HepG2 (cell line): ENCODE measurements around the gene XDH. TPM values are rescaled to one million over a fixed set of nuclear protein-coding genes. Genes with fewer than 3 reads are reported as not detected.

ENCODE experiments used
- ATAC-seq: fragments of 200-7000 bp; cut with Tn5 transposase; 3 replicates; pipeline ENCODE4 v1.9.1; 2020; ENCODE audit warnings: mild to moderate bottlenecking, moderate library complexity
- BruUV-seq: library from RNA; stranded (reverse); fragments of 400-500 nt; replicated peaks from 2 replicates; lab custom pipeline; 2021; lab: Mats Ljungman, UMichigan
- CTCF ChIA-PET: fragments of 300-600 bp; formaldehyde crosslinking; extraction: SDS; loops from one replicate; lab custom pipeline; 2021; ENCODE audit warnings: low total read pairs, inconsistent platforms, low intra/inter-chr PET ratio; lab: Yijun Ruan, JAX
- POLR2A ChIA-PET: fragments of 350-600 bp; sonication (Branson Sonifier 250); formaldehyde crosslinking; loops from one replicate; lab custom pipeline; 2020; ENCODE audit warnings: antibody characterized with exemption, inconsistent platforms; lab: Yijun Ruan, JAX
- DNase-seq: peaks from one replicate; pipeline ENCODE4 v3.0.0-alpha.2; 2015; ENCODE audit warnings: low spot score
- FAIRE-seq: peaks from 3 replicates; lab custom pipeline; 2011; peaks lifted over from hg19 to GRCh38; lab: Jason Lieb, UNC
- H2AFZ ChIP-seq: one replicate; pipeline ENCODE4 v1.6.1; 2011; ENCODE audit warnings: low read length, inconsistent platforms
- H3K27ac ChIP-seq: fragments of 300-600 bp; 3 replicates; pipeline ENCODE4 v1.8.0; 2011; ENCODE audit warnings: mixed run types, mild to moderate bottlenecking, mixed read lengths, low read length, inconsistent platforms; ENCODE audit not compliant: insufficient read depth; ENCODE audit errors: extremely low read length
- H3K27me3 ChIP-seq, 2 experiments: fragments of 200-600 bp in 1 of 2; 2 replicates in 1 of 2; 3 replicates in 1 of 2; pipeline versions ENCODE4 v1.6.0 to v1.8.0; 2011; ENCODE audit warnings: low read length in 2 of 2, mild to moderate bottlenecking in 2 of 2, moderate library complexity in 2 of 2, inconsistent platforms in 1 of 2; ENCODE audit not compliant: insufficient read depth in 2 of 2, control insufficient read depth in 1 of 2
- H3K36me3 ChIP-seq, 2 experiments: fragments of 200-600 bp in 1 of 2; replicated peaks in 1 of 2; 2 replicates in 1 of 2; 3 replicates in 1 of 2; pipeline versions ENCODE4 v1.5.1 to v1.8.0; 2011; ENCODE audit warnings: low read length in 2 of 2, inconsistent platforms in 1 of 2; ENCODE audit not compliant: insufficient read depth in 2 of 2, control insufficient read depth in 1 of 2
- H3K4me1 ChIP-seq: 2 replicates; pipeline ENCODE4 v1.5.1; 2012; ENCODE audit warnings: low read length, inconsistent platforms; ENCODE audit not compliant: insufficient read depth
- H3K4me2 ChIP-seq: 2 replicates; pipeline ENCODE4 v1.6.0; 2011; ENCODE audit warnings: low read depth, low read length, inconsistent platforms
- H3K4me3 ChIP-seq, 3 experiments: fragments of 200-600 bp in 1 of 3; sonication (generic), shearing (Covaris generic) in 1 of 3; replicated peaks in 1 of 3; 2 replicates each; pipeline ENCODE4 v1.5.1; 2011 to 2016; ENCODE audit warnings: low read length in 3 of 3, inconsistent platforms in 2 of 3, low read depth in 2 of 3, mild to moderate bottlenecking in 2 of 3, control low read depth in 1 of 3, mixed read lengths in 1 of 3; ENCODE audit not compliant: insufficient read depth in 1 of 3
- H3K79me2 ChIP-seq: one replicate; pipeline ENCODE4 v1.6.1; 2011; ENCODE audit warnings: low read length, inconsistent platforms; ENCODE audit not compliant: insufficient read depth
- H3K9ac ChIP-seq: 2 replicates; pipeline ENCODE4 v1.6.0; 2011; ENCODE audit warnings: mild to moderate bottlenecking, low read depth, low read length, inconsistent platforms; ENCODE audit not compliant: insufficient read depth
- H3K9me3 ChIP-seq: 2 replicates; pipeline ENCODE4 v1.5.1; 2012; ENCODE audit warnings: mild to moderate bottlenecking, low read length
- H4K20me1 ChIP-seq: 2 replicates; pipeline ENCODE4 v1.6.0; 2011; ENCODE audit warnings: inconsistent platforms, mild to moderate bottlenecking, low read length, moderate library complexity; ENCODE audit not compliant: insufficient read depth
- BCL6 ChIP-seq: IDR thresholded peaks from 2 replicates; pipeline ENCODE4 v1.6.1; 2016; ENCODE audit warnings: missing genetic modification reagents, missing compliant biosample characterization
- HIVEP1 ChIP-seq: sonication (generic); formaldehyde crosslinking; IDR thresholded peaks from 2 replicates; pipeline ENCODE4 v1.4.0; 2020; ENCODE audit warnings: mild to moderate bottlenecking, missing genetic modification reagents
- NKX3-1 ChIP-seq: sonication (generic); formaldehyde crosslinking; IDR thresholded peaks from 2 replicates; pipeline ENCODE4 v1.5.0; 2020; ENCODE audit warnings: missing genetic modification reagents
- NR3C1 ChIP-seq: sonication (generic); formaldehyde crosslinking; IDR thresholded peaks from 2 replicates; pipeline ENCODE4 v1.4.0; 2020; ENCODE audit warnings: missing genetic modification reagents
- SP1 ChIP-seq, 2 experiments: fragments of 450-650 bp in 1 of 2; sonication (generic) in 1 of 2; formaldehyde crosslinking in 1 of 2; IDR thresholded peaks; 2 replicates each; pipeline versions ENCODE4 v1.4.0 to v1.6.1; 2016 to 2020; ENCODE audit warnings: missing genetic modification reagents in 1 of 2
- TBL1XR1 ChIP-seq: fragments of 150-350 bp; IDR thresholded peaks from 2 replicates; pipeline ENCODE4 v1.6.1; 2014; ENCODE audit warnings: borderline replicate concordance, low read length; ENCODE audit not compliant: partially characterized antibody
- ZBTB3 ChIP-seq: sonication (generic); formaldehyde crosslinking; IDR thresholded peaks from 2 replicates; pipeline ENCODE4 v1.4.0; 2020; ENCODE audit warnings: low read depth, mild to moderate bottlenecking, moderate library complexity, missing genetic modification reagents, borderline replicate concordance
- ZKSCAN5 ChIP-seq: sonication (generic); formaldehyde crosslinking; IDR thresholded peaks from 2 replicates; pipeline ENCODE4 v1.5.1; 2020; ENCODE audit warnings: mild to moderate bottlenecking, missing genetic modification reagents
- ZNF619 ChIP-seq: sonication (generic); formaldehyde crosslinking; IDR thresholded peaks from 2 replicates; pipeline ENCODE4 v1.4.0; 2020; ENCODE audit warnings: mild to moderate bottlenecking, missing genetic modification reagents
- ZNF790 ChIP-seq: sonication (generic); formaldehyde crosslinking; IDR thresholded peaks from 2 replicates; pipeline ENCODE4 v1.8.0; 2022; ENCODE audit warnings: missing genetic modification reagents, mild to moderate bottlenecking, borderline replicate concordance
- ZSCAN21 ChIP-seq: sonication (generic); formaldehyde crosslinking; IDR thresholded peaks from 2 replicates; pipeline ENCODE4 v1.8.0; 2022; ENCODE audit warnings: mild to moderate bottlenecking, missing genetic modification reagents, moderate library complexity, borderline replicate concordance
- WGBS: methylation state at CpG from one replicate; pipeline ENCODE4 v1.1.6; 2017; ENCODE audit warnings: low lambda C conversion rate; 5-methylcytosine and 5-hydroxymethylcytosine counted together
- in situ Hi-C: cut with HindIII; loops from 2 replicates; pipeline ENCODE4 v1.10.0; 2017; ENCODE audit warnings: low pct_unique_long_range_greater_than_20kb; ENCODE audit not compliant: extremely low pct_ligation_motif_present
- intact Hi-C: fragments of 100-400 bp; cut with micrococcal nuclease; formaldehyde crosslinking; loops from one replicate; pipeline ENCODE4 v1.10.0; 2022; ENCODE audit not compliant: unreplicated experiment
- polyA plus RNA-seq, 8 experiments: library from polyadenylated mRNA; depleted of rRNA in 3 of 8; stranded (reverse) in 7 of 8; unstranded in 1 of 8; fragments of >200 nt; fragmentation: Illumina TruSeq in 4 of 8; extraction: Trizol in 4 of 8; gene quantifications; 2 replicates each; pipeline versions ENCODE4 v1.2.1 to v1.2.3, GENCODE V29; 2011 to 2016; ENCODE audit warnings: low read depth in 4 of 8, missing spikeins in 1 of 8, mixed read lengths in 1 of 8; ENCODE audit not compliant: insufficient read depth in 1 of 8
- total RNA-seq, 5 experiments: library from RNA; depleted of rRNA; stranded (reverse); fragments of >200 nt; fragmentation: Illumina TruSeq; extraction: Trizol; gene quantifications; 2 replicates each; pipeline ENCODE4 v1.2.3, GENCODE V29; 2016; ENCODE audit warnings: low read depth in 1 of 5

The XDH gene
- total and polyA plus RNA-seq, 2 of the 13 experiments (the other 11 are each of a cell fraction or from before 2014, with no cell fraction given), result not detected

DNA sequence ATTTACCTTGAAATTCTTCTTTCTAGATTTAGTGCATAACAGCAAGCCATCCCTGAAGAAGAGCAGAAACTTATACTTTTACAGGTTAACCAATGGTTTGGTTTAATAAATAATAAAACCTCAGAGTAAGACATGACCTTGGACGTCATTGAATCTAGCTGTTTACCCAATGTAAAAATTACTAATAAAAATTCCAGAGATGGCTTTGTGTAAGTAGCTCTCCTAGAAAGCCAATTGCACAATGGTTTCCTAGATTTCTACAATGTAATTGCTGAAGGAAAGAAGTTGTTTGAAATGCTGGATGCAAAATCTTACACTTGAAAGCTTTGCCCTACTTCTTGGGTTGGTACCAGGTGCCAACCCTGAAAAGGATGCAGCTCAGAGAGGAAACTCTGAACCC is 1.5 kb downstream of the XDH start:
- FAIRE-seq, result no peak
- no peak overlapping the region for H3K9ac ChIP-seq
- 0% methylated on average over 1 of the region's 1 CpG for WGBS
- POLR2A ChIA-PET, result no interaction called here
- no peak overlapping the region for H3K4me2 ChIP-seq
- no peaks in the 10 kb centered on the region for H3K4me1 ChIP-seq
- no peaks in the 10 kb centered on the region for H3K79me2 ChIP-seq
- no TSS peak for BruUV-seq
- ATAC-seq, result no peak
- CTCF ChIA-PET, result no interaction called here
- no peak overlapping the region for H3K4me3 ChIP-seq
- no peaks in the 10 kb centered on the region; a peak in 1 of 5 replicates for H3K27me3 ChIP-seq
- H2AFZ ChIP-seq, result no peak overlapping the region
- intact Hi-C loops, result loop anchor here (5.0 kb wide), 1 partner anchor 109 kb away; no protein-coding TSS in a partner anchor
- DNase-seq, result no peak
- H4K20me1 ChIP-seq, result no peaks in the 10 kb centered on the region
- H3K27ac ChIP-seq, result no peak overlapping the region
- no peaks in the 10 kb centered on the region for H3K9me3 ChIP-seq
- no peak for TF ChIP-seq ZSCAN21 (CRISPR knock-in tag)
- TF ChIP-seq ZNF619 (CRISPR knock-in tag), result no peak
- TF ChIP-seq NR3C1 (CRISPR knock-in tag), result no peak
- TF ChIP-seq ZKSCAN5 (CRISPR knock-in tag), result no peak
- 0 out of 2 replicates have a peak, but pooled peaks have one; percentile 46 for TF ChIP-seq BCL6
- in situ Hi-C loops, result no loop called here
- H3K36me3 ChIP-seq, result no peaks in the 10 kb centered on the region

DNA sequence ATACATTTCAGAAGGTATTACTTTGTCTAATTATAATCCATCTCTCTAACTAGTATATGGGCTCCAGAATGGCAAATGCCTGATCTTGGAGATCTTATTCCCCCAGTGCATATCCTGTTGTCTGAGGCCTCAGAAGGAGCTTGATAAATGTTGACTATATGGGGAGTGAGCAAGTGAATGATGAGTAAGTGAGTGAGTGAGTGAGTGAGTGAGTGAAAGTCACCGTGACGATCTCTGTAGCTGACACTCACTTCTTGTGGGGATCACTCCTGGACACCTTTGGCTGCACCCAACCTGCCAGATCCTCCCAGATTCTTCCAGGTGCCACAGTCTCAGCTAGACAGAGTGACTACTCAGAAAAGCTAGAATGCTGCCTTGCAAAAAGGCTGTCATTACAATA is 2.8 kb downstream of the XDH start:
- intact Hi-C loops, result loop anchor here (5.0 kb wide), 1 partner anchor 111 kb away; no protein-coding TSS in a partner anchor
- ATAC-seq (no peak), FAIRE-seq (no peak), DNase-seq (no peak)
- Histone ChIP-seq H3K27me3 (peaks cover 0 to under 1% of the 10 kb centered on the region in 2 experiments; a peak in 1 of 5 replicates), H3K4me3 (no peak overlapping the region), H3K27ac (no peak overlapping the region), H3K36me3 (no peaks in the 10 kb centered on the region), H3K9me3 (no peaks in the 10 kb centered on the region), H3K79me2 (no peaks in the 10 kb centered on the region), H4K20me1 (no peaks in the 10 kb centered on the region), H2AFZ (no peak overlapping the region), H3K9ac (no peak overlapping the region), H3K4me2 (no peak overlapping the region), H3K4me1 (no peaks in the 10 kb centered on the region)
- WGBS, result 5% methylated on average over 2 of the region's 2 CpGs
- BruUV-seq, result no TSS peak
- TF ChIP-seq ZBTB3 (CRISPR knock-in tag) (no peak), SP1 (IDR thresholded peaks at IDR 0.05) (no peak), SP1 (CRISPR knock-in tag; IDR thresholded peaks at IDR 0.05) (no peak), TBL1XR1 (no peak), HIVEP1 (CRISPR knock-in tag) (no peak), NKX3-1 (CRISPR knock-in tag) (no peak), ZNF790 (CRISPR knock-in tag) (no peak)
- ChIA-PET CTCF (no interaction called here), POLR2A (no interaction called here)
- in situ Hi-C loops, result no loop called here
